Measurements from ENCODE around the gene MBIP. TPM values are rescaled to one million over a fixed set of nuclear protein-coding genes. Genes with fewer than 3 reads are reported as not detected.

MBIP gene
- total RNA-seq, 2 experiments from 2014 or later: 26.8 to 27.8 TPM

DNA sequence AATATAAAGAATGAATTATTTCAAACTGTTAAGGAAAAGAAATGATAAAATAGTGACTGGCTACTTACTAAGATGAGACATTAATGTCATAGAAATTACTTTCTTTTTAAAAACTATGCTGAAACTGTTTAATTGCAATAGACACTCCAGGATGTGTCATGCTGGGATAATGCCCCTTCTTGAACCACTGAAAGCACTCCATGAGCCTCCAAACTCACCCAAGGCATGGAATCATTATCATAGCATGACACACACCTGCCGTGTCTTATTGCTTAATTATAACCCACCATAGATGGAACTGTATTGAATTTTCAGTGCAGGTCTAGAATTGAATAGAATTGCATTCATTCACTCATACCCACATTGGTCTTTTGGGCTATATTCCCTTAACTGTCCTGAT, 4.3 kb downstream of the MBIP start:
- CTCF ChIA-PET: no interaction called here
- POLR2A ChIA-PET: interaction anchor here (0.5 kb wide), 1 partner anchor 10 kb away, joined by 3 read pairs; no protein-coding TSS in a partner anchor

DNA sequence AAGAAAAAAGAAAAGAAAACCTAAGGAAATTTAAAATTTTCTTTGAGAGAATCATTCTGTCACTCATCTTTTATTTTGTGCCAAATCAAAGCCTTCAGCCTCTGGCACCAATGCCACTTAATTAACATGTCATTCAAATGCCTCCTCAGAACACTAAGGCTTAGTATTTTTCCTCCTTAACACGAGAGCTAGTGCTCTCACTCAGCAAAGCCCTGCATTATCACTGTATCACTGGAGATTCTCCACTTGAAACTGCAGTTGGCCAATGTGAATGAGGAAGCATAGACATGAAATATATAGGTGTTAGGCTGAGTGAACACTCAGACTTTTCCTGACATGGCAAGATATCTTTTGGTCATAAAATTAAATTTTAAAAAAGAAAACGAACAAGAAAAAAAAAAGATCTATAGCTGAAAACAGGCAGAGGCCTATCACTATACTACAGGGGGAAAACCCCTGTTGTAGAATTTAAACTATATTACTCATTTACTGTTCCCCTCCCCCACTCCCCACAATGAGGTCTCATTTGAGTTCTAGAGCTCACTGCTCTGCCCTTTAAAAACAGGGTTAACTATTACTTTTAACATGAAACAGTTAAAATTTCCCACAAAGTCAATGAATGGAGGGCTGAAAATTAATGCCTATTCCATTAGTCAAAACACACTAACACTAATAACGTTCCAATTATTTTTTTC, 5.1 kb downstream of the MBIP start:
- CTCF ChIA-PET: no interaction called here
- POLR2A ChIA-PET: no interaction called here

DNA sequence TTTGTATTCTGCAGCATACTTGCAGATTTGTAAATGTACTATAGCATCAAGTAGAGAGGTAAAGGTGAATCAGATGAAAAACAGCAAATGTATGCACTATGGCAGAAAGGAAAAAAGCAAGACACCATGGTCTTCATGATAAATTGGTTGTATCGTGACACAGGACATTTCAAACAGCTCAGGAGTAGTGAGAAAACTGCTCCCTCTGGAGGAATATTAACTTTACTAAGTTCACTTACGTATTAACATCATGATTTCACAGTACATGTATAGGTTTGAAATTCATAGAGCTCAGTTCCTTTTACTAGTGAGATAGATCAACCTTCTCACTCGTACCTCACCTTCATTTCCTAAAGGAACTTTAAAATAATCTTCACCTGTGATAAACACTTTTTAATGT, 6.5 kb downstream of the MBIP start:
- ChIA-PET POLR2A (no interaction called here), CTCF (no interaction called here)

DNA sequence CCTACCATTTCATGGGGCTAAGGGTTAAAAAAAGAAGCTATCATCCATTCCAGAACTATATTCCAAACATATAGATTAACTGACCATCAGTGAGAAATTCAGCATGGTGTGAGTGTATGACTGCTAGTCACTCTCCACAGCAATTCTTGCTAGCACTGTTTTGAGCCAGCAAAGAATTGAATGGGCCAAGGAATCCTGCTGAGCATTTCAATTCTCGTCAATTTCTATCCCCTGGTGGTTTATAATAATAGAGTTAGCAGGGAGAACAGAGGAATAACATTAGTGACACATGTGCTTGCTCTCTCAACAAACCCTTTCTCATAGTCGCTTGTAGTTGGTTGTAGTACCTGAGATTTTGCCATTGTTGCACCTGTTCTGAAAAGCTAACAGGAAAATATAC, 7.2 kb downstream of the MBIP start:
- ChIA-PET POLR2A (no interaction called here), CTCF (interaction anchor here (1.1 kb wide), 1 partner anchor 61 kb away, joined by 3 read pairs; no protein-coding TSS in a partner anchor)

DNA sequence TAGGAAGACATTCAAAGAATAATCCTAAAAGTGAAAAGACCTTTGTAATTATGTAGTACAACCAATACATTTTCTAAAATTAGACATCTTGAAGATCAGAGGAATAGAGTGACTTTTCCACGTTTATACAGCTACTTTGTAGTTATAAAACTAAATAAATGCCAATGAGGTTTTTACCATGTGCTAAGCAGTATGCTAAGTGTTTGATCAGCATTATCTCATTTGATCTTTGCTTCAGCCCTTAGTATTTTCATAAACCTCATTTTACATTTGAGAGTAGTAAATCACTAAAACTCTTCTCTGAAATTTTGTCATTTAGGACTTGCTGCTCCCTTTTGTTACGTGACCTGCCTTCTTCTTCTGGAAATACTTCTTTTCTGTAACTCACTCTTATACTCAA, 13.6 kb downstream of the MBIP start:
- ChIA-PET POLR2A (no interaction called here), CTCF (no interaction called here)

DNA sequence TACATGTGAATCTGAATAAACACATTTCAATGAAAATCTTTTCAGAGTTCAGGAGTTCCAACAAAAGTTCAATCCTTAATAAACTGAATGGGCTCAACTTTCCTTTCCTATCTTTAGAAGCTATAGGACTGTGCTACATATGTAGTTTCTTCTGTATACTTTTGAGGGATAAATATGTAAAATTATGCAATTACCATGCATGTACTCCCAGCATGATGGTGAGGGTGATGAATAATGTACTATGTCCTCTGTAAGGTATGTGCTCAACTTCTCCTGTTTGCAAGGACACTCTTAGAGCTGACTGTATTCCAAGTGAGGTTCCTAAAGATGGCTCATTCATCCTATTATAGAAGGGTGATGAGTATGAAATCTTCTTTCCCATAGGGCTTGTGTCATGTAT, 15.5 kb downstream of the MBIP start:
- ChIA-PET POLR2A (no interaction called here), CTCF (no interaction called here)

DNA sequence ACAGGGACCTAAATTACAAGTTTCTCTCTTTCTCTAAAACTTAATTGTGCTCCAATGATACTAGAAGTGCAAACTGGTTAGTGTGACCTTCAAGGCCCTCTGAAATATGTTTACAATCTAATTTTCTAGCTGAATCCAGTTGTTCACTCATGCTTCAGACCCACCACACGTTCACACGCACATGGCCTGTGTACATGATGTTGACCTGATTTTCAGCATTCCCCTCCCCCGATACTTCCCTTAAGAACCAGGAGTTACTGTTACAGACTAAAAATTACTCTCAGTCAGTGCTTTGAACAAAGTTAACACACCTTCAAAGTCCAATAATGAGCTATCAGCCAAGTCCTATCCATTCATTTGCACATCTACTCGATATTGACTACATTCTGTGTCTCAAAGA, 16.5 kb downstream of the MBIP start:
- ChIA-PET POLR2A (no interaction called here), CTCF (no interaction called here)

DNA sequence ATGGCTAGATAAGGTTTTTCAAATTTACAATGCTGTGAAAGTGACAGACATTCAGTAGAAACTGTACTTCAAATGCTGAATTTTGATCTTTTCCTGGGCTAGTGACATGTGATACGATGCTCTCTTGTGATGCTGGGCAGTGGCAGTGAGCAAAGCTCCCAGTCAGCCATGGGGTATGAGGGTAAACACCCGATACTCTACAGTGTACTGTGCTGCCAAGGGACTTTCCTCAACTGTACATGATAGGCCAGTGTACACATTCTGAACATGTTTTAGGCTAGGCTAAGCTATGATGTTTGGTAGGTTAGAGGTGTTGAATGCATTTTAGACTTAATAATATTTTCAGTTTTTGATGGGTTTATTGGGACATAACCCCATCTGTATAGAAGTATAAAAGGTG, 17.6 kb downstream of the MBIP start:
- ChIA-PET POLR2A (no interaction called here), CTCF (no interaction called here)

DNA sequence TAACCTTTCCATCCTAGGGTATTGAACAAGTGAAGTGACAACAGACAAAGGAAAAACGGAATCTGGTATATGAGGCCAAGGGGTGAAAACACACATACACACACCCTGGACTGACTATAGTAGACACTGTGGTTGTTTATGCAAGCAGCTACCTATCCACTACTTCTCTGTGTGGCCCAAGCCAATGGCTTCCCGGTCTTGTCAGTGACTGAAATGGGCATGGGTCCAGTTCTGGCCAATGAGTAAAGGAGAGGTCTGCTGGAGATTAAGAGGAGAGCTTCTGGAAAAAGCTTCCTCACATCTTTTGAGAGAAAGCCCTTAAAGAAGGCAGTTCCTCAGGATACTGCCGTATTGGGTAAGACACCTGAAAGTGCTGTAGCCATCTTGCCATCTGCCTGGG, 19.3 kb downstream of the MBIP start:
- POLR2A ChIA-PET: no interaction called here
- CTCF ChIA-PET: no interaction called here

DNA sequence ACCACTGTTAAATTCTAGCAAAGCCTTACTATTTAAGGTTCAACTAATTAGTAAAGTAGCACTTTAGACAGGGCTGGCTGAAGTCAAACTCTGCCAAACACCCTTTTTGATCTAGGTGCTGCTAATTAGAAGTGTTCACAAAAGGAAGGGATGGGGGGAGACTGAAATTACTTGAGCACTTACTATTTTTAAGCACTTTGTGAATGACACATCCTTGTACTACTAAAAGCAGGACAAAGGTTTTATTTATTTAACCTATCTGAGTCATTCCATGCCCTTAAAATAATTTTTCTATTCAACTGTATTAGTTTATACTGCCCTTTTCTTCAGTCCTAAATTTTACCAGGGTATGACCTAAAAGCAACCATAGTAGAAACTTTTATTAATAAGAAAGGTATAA, 20.1 kb downstream of the MBIP start:
- ChIA-PET POLR2A (no interaction called here), CTCF (no interaction called here)

DNA sequence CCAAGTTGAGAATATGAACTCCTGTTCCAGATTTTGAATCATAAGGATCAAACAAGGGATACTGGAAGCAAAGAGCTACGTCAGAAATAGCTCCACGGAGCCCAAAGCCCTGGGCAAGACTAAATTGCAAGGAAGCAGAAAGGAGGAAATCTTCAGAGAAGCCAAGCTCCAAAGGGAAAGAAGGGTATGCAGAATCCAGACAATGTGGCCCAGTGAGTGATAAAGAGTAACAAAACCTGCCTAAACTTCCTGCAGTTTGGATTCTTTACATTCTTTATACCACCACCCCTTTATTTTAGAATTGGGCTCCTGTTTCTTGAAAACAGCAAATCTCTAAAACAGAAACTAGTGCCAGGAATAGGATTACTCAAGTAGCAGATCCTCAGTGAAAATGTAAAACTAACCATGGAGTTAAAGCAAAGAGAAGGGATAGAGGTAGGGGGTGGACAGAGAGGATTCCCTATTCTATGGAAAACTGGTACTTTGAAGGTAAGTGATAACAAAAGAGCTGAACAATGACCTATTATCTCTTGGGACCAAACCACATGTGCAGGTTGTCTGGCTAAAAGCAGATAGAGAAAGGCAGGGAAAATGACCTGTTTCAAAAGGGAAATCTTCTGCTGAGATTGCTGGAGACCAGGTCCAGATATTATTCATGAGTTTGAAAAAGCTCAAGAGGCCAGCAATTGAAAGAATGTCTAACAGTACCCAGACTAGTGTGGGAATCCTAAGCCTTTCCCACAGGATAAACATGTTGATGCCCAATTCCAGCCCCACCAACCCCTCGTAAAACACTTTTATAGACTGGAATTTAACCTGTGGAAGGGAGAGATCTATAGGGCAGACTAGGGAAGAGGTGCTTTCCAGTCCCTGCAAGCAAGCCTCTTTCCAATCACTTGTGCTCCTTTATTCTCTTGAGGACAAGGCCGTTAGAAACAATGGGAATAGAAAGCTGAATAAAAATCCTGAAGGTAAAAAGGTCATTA, 24.5 kb downstream of the MBIP start:
- CTCF ChIA-PET: no interaction called here
- POLR2A ChIA-PET: no interaction called here

DNA sequence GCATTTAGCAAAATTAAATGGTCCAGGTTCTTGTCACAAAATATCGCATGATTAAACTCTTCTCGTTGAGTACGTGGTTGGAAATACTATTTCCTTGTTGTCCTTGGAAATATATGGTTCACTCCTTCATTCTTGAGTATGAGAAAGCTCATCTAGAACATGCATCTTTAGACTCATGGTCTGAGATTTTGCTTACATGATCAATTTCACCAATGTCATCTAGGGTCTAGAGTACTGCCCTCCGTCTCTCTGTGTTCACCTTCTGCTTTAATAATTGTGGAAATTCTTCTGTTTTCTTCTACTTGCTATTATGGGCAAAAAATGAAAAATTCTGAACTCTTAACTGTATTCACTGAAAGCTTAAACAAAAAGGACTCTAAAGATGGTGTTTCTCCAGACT, 25.9 kb downstream of the MBIP start:
- CTCF ChIA-PET: no interaction called here
- POLR2A ChIA-PET: no interaction called here

DNA sequence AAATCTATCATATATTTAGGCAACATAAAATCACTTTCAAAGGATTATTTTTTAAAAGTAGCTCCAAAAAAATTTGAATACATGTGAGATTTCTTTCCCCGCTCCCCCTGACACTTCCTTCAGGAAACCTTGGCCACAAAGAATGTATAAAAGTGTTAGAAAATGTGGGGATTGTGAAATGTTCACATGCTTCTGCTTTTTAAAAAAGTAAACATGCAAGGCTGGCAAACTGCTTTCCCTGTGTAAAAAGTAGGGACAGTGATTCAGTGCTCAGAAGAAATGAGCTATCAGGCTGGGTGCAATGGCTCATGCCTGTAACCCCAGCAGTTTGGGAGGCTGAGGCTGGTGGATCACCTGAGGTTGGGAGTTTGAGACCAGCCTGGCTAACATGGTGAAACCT, 26.6 kb downstream of the MBIP start:
- ChIA-PET POLR2A (no interaction called here), CTCF (no interaction called here)

DNA sequence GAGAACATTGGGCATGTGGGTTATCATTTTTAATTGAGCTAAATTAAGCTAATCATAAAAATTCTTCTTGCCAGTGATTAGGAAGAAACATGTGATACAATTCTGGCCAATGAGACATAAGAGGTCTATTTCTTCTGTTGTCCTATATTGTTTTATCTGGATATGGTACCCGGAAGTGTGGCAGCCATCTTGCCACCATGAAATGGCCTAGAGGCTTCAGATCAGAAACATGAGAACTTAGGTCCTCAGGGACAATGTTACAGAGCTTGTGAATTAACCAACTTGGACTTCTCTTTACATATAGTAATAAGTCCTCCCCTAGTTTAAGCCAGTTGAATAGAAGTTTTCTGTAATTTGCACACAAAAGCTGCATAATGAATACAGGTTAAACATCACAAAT, 30.5 kb downstream of the MBIP start:
- CTCF ChIA-PET: no interaction called here
- POLR2A ChIA-PET: no interaction called here

DNA sequence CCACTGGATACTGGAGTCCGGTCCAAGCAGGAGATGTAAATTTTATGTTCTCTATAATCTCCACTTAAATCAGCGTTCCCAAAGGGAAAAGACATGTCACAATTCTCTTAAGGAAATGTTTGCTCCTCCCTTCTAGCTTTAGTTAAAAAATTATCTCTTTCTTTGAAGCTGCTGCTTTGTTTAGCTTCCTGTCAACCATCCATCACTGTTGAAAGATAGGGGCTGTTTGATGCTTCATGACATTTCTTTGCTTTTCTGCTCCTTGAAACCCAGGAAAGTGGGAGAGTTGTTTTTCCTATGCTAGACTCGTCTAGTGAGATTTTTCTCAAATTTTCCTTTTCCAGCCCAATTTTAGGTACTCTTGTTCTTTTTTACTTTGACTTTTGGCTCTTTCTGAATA, 31.9 kb downstream of the MBIP start:
- POLR2A ChIA-PET: no interaction called here

DNA sequence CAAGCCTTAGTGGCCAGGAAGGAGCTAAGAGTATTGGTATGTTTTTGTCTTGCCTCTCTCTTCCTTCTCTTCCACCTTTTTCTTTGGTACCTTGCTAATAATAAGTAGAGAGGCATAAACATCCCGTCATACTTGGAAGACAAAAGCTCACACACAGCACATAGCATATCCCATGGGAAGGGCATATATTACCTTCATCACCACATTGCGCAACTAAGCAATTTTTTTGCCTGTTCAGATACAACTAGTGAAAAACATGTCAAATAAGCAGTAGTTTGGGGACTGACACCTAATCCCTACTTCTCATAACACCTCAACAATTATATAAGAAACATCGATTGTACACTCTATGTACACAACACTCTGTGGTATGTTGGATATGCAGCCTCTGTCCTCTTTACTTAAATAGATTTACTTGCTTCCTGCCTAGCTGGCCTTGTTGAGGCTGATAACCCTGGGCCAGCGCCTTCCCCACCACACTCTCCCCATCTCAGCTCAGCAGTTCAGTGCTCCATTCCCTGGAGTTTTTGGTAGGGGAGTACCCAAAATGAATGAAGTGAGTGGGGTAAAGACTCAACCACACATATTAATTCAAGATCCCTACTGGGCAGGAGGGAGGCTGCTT, 35.4 kb downstream of the MBIP start:
- ChIA-PET POLR2A (no interaction called here), CTCF (interaction anchor here (1.0 kb wide), 1 partner anchor 9 kb away, joined by 3 read pairs; no protein-coding TSS in a partner anchor)

More for the DNA sequence above, 31.9 kb downstream of the MBIP start:
- CTCF ChIA-PET: no interaction called here

DNA sequence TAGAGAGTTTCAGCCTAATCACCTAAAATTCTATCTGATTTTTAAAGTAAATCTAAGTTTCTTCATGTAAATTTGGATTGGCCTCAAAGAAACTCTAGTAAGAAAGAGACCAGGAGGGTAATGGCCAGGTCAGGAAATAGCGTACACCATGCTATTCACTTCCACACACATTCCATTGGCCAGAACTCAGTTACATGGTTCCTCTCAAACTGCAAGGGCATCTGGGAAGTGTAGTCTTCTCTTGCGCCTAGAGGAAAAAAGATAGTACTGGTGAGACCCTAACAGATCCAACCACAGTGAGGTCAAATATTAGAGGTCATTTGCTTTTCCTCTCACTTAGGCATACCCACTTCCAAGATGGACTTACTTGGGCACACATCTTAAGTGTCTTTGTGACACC, 39.1 kb downstream of the MBIP start:
- CTCF ChIA-PET: no interaction called here

DNA sequence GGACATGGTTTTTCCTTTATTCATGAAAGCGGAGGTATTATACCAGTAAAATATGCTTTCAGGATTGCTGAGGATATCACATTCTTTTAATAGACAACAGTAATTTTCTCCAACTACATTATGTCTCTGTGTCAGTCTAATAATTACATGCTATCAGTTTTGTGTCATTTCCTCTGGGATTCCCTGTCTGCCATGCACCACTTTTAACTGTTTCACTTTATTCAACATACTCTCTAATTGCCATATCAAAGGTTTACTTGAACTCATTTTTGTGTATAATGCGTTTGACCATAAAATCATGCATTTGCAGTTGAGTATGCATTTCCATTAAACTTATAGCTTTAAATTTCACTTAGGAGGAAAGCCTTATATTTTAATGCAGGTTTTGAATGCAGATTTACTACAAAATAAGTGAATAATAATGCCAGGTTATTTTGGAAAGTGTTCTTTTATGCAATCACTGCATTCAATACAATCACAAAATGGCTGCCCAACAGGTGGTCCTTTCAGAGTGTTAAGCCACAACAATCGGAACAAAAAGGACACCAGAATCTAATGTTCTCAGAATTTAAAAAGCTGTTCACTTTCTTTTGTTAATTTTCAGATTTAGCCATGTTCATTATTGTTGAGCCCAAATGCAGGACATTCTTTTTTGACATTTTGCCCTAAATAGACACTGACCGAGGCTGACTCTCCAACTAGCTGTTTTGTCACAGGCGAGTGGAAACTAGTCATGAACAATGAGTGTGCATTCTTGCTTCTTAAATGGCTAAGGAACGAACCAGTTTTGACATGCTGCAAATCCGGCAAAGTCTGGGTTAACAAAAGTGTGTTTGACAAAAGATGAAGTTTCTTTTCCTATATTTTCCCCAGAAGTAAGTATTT, 40.9 kb downstream of the MBIP start:
- POLR2A ChIA-PET: no interaction called here
- CTCF ChIA-PET: no interaction called here

More for the DNA sequence above, 39.1 kb downstream of the MBIP start:
- POLR2A ChIA-PET: no interaction called here

DNA sequence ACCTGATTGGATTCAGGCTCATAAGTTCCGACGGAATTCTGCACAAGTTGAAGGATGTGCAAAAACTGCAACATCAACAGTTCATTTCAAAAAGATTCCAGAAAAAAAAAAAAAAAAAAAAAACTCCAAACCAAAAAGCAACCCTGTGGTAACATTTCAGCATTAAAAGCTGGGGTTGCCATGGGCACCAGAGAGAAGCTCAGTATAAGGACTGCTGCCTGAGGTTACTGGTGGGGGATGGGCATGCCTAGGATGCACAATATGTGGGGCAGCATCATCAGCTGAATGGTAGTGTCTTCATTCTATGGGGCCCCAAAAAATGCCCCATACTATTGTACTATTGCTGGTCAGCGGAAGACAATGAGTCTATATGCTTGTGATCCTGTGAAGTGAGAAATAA, 44.7 kb downstream of the MBIP start:
- ChIA-PET CTCF (interaction anchor here (1.5 kb wide), 1 partner anchor 10 kb away, joined by 3 read pairs; no protein-coding TSS in a partner anchor), POLR2A (no interaction called here)

Measured in activated CD8-positive, alpha-beta memory T cell treated with anti-CD3 and anti-CD28 coated beads for 36 hours (primary cell).